ENCODE measurements around the gene NIP7. TPM values are rescaled to one million over a fixed set of nuclear protein-coding genes. Genes with fewer than 3 reads are reported as not detected.

The NIP7 gene
- polyA plus RNA-seq, 3 donors, result 27.6 to 34.0 (median 30.9) TPM

DNA sequence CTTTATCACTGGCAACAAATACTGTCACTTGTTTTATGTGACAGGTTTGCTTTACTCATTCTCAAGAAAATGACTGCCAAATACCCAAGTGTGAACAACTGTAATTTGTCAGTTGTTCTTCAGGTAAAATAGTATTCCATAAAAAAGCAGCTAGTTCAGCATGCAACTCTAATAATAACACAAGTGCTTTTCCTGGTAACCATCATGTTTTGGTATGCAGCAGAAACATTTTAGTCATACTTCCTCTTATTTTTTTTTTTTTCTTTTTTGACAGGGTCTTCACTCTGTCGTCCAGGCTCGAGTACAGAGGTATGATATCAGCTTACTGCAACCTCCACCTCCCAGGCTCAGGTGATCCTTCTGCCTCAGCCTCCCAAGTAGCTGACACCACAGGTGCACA lies 41.7 kb downstream of the NIP7 start:
- no peak for DNase-seq

DNA sequence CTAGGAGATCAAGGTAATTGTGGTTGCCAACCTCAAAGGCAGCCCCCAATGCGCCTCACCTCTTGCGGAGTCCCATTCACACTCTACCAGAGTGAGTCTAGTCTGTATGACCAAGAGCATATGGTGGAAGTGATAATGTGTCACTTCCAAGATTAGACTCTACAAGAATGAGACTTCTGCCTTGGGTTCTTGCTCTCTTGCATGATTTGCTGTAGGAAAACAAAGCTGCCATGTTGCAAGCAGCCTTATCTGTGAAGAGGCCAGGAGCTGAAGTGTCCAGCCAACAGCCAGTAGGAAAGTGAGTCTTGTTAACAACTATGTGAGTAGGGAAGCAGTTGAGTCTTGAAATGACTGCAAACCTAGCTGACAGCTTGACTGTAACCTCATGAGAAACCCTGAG lies 42.8 kb downstream of the NIP7 start:
- DNase-seq, result no peak

DNA sequence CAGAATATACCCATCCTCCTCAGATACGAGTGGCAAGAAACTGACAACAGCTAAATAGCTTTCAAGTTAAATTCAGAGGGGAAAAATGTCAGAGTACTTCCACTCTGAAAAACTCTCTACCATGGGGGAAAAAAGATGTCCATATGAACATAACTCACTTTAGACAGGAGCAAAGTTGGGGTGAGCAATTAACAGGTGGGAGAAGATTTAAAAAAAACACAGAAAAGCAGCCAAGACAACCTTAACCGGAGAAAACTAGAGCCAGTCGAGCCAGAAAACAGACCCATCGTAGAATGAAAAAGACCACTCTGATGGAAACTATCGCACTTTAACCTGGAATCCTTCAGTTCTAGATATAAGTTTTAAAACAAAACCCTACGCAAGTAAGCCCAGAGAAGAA lies 45.4 kb downstream of the NIP7 start:
- no peak for DNase-seq

DNA sequence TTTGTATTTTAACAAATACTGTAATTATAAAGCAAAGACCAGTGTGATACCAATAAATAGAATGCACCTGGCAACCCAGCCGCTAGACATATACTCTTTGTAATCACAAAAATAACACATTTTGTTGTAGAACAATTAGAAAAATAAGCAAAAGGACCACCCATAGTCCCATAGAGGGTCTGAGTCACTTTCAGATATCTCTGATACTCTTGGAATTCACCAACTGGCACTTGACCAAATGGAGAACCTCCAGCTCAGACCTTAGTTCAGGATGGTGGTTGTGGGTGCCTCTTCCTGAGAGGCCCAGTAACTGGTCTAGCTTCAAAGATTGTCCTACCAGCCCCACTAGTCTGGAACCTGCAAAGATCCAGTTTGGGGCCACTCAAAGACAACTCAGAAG lies 47.0 kb downstream of the NIP7 start:
- no peak for DNase-seq

Other genes with a start within 250 kb of the NIP7 start
- gene HAS3, start 234.1 kb upstream of the NIP7 start, polyA plus RNA-seq (ENCODE audit: insufficient read length in 3 of 3), result 1 to 10 TPM; 4.6 to 4.8 (median 4.6) TPM
- gene CHTF8, start 207.2 kb upstream of the NIP7 start, polyA plus RNA-seq (ENCODE audit: insufficient read length in 3 of 3), result 100 to 1,000 TPM; 159 to 188 (median 168) TPM
- gene UTP4, start 207.1 kb upstream of the NIP7 start, polyA plus RNA-seq (ENCODE audit: insufficient read length in 3 of 3), result 10 to 100 TPM; 61.6 to 72.4 (median 61.7) TPM
- gene SNTB2, start 152.6 kb upstream of the NIP7 start, polyA plus RNA-seq (ENCODE audit: insufficient read length in 3 of 3), result 10 to 100 TPM; 10.2 to 13.9 (median 11.9) TPM
- gene VPS4A, start 28.4 kb upstream of the NIP7 start, polyA plus RNA-seq (ENCODE audit: insufficient read length in 3 of 3), result 10 to 100 TPM; 47.1 to 58.3 (median 56.6) TPM
- gene PDF, start 9.2 kb upstream of the NIP7 start, polyA plus RNA-seq (ENCODE audit: insufficient read length in 3 of 3), result 1 to 10 TPM; 7.6 to 9.5 (median 8.1) TPM
- gene COG8, start 208 bp upstream of the NIP7 start, polyA plus RNA-seq (ENCODE audit: insufficient read length in 3 of 3), result 10 to 100 TPM; 32.3 to 43.1 (median 41.7) TPM
- 1 to 10 TPM; 1.9 to 5.2 (median 3.5) TPM for gene TMED6, start 12.0 kb downstream of the NIP7 start, polyA plus RNA-seq (ENCODE audit: insufficient read length in 3 of 3)
- gene TERF2, start 46.2 kb downstream of the NIP7 start, polyA plus RNA-seq (ENCODE audit: insufficient read length in 3 of 3), result 10 to 100 TPM; 42.1 to 45.9 (median 42.5) TPM
- 100 to 1,000 TPM; 129 to 142 (median 133) TPM for gene CYB5B, start 84.8 kb downstream of the NIP7 start, polyA plus RNA-seq (ENCODE audit: insufficient read length in 3 of 3)
- 10 to 100 TPM; 29.5 to 68.1 (median 58.0) TPM for gene NFAT5, start 226.2 kb downstream of the NIP7 start, polyA plus RNA-seq (ENCODE audit: insufficient read length in 3 of 3)

Data from renal pelvis (tissue), 4 donors.